RPMI7951 (cell line): ENCODE results near the gene CLEC16A. TPM values are rescaled to one million over a fixed set of nuclear protein-coding genes. Genes with fewer than 3 reads are reported as not detected.

Experiments used
- DNase-seq: peaks from one replicate; pipeline ENCODE4 v3.0.0-alpha.2; 2012; ENCODE audit warnings: low read depth
- total RNA-seq: library from RNA; depleted of rRNA; stranded (reverse); fragments of >200 nt; shearing (Covaris generic); gene quantifications from 2 replicates; pipeline ENCODE4 v1.2.3, GENCODE V29; 2014

CLEC16A gene
- total RNA-seq, 1 experiment from 2014 or later: 8.8 TPM

- DNase-seq: no peak
Observed at GRCh38 chr16:11121083-11121608, 176.8 kb downstream of the CLEC16A start.

GRCh38 chr16:11121914-11122692, 177.7 kb downstream of the CLEC16A start:
- DNase-seq: no peak

GRCh38 chr16:11123666-11124065, 179.3 kb downstream of the CLEC16A start:
- DNase-seq: no peak

GRCh38 chr16:11125936-11126335, 181.6 kb downstream of the CLEC16A start:
- DNase-seq: no peak

GRCh38 chr16:11126399-11127054, 182.2 kb downstream of the CLEC16A start:
- no peak for DNase-seq

GRCh38 chr16:11127610-11128195, 183.3 kb downstream of the CLEC16A start:
- no peak for DNase-seq

GRCh38 chr16:11128211-11129141, 184.1 kb downstream of the CLEC16A start:
- DNase-seq: peak; percentile 64

DNA sequence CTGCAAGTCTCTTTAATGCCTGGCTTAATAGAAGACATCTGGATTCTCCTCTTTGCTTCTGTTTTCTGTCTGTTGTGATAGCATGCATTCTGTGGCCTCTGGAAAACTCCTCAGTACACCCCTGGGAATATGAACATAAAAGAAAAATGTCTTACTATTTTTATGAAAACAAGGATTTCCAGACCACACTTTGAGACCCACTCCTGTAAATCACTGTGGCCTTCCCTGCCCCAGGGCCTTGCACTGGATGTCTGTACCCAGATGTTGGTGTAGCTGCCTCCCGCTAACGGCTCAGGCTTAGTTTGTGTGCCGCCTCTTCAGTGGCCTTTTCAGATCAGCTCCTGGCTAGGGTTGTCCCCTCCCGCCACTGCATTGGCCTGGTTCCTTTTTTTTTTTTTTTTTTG, 185.0 kb downstream of the CLEC16A start:
- peak; percentile 40 for DNase-seq

- DNase-seq: no peak
Observed at GRCh38 chr16:11130978-11131665, 186.8 kb downstream of the CLEC16A start.

GRCh38 chr16:11131706-11132105, 187.3 kb downstream of the CLEC16A start:
- no peak for DNase-seq

DNA sequence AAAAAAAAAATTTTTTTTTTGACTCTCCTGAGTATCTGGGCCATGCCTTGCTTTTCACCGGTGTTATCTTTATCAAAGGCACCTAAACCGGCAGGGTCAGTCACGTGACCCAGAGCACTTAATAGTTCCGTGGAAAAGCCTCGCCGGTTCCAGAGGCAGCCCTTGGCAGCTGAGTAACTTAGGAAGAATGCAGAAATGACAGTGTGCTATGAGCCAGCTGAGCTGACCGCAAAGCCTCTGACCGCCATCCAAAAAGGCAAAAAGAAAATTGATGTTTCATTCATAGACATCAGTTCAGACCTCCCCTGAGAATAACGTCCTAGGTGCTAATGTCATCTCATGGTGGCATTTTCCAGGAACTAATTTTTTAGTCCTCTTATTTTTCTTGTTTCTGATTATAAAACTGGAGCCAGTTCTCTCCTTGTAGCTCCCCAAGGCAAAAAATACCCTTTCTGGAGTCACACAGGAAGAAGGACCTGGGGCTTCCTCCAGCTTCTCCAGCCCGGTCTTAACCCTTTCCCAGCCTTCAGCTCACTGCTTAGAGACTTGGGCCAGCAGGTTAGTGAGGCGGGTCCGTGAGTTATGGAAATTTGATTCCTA, 189.1 kb downstream of the CLEC16A start:
- peak; percentile 97 for DNase-seq

DNA sequence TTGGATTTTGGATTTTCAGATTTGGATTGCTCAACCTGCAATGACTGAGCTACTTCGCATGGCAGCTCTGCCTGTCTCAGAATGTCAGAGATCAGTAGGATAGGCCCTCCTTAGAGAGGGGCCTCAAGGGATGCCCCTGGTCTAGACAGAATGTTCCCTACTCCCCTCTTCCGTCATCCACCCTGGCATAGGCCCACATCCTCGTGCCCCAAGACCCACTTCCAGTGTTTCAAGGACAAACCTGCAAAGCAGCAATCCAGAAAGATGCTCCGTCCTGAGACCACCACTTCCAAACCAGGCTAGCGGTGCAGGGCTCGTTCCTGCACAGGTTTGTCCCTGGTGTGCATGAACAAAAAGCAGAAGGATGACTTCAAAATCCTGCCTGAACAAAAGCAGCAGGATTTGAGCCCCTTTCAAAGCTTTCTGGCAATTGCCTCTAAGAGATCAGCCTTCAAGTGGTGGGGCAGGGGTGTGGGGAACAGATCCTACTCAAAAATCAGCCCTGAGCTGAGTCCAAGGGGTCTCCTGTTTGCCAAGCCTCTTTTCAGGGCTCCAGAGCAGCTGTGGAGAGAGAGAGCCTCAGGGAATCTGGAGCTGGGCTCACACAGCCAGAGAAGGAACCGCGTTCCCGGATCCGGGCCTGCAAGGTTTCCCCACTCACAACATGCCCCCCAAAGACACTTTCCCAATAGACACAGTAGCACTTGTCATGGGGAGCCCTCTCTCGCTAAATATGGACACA, 190.5 kb downstream of the CLEC16A start:
- no peak for DNase-seq

DNA sequence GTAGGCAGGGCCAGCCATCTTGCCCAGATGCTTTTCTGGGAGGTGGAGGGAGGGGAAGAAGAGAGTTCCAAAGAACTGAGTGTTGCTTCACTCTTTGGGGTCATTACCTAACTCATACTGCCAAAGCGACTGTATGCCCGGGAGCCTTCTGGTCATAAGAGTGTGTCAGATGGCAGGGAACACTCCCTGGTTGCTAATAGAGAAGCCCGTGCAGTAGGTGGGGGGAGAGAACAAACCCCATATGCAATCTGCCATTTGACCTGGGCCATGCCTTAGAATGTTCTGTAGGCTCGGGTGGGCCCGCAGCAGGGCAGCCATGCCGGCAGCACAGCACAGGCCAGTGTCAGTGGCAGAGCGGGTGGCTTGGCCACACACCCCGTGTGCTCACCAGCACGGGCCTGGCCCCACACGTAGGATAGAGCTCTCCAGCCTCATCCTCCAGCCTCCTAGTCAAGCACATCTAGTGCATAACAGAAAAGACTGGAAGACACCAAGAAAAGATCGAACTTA, 191.2 kb downstream of the CLEC16A start:
- DNase-seq: peak; percentile 89

- DNase-seq: peak; percentile 97
Observed at GRCh38 chr16:11136600-11136999, 192.2 kb downstream of the CLEC16A start.

DNA sequence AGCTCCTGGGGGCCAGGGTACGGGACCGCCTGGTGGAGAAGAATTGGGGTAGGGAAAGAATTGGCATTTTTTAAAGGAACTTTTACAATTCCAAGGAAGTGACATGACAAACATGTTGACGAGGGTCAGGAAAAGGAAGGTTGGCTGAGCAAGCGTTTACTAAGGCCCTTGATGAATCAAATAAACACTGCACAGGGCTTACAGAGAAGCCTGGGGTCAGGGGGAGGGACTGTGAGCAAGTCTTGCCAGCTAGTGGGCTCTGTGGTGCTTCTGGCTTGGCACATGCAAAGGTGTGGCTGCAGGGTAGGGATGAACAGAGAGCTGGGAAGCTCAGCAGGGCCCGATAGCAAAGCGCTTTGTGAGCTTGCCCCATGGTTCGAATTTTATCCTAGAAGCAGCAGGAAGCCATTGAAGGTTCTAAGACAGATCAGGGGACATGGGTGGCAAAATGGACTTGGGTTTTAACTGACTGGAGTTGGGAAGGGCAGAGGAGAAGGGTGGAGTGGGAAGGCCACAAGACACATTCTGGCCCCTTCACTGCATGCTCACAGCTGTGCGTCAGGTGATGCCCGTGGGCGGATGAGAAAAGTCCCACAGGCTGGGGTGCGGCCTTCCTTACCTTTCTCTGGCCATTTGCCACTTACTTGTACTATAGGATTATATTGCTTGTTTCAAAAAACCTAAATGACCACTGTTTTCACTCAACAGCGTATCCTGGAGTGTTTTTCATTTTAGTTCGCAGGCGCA, 193.8 kb downstream of the CLEC16A start:
- peak; percentile 44 for DNase-seq

DNA sequence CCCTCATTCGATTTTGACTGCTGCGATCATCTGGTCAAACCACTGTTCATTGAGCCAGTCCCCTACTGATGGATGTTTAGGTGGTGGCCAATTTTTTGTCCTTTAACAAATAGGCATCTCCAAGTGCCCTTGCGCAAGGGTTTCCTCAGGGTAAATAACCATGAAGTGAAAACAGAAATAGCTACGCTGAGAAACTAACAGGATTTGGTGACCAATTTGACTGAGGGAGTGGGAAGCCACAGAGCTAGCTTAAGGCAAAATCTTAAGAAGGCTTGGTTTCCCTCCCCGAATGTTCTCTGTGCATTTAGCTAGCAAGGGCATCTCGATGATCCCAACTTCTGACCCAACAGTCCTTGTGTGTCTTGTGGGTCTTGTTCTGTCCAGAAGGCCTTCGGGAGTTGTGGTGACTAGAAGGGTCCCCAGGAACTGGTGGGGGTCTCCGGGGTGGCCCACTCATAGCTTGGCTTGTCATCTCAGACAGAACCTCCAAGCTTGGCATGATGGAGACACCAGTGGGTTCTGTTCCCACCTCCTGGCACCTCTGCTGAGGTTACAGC, 194.5 kb downstream of the CLEC16A start:
- peak; percentile 89 for DNase-seq

GRCh38 chr16:11139326-11140097, 195.1 kb downstream of the CLEC16A start:
- DNase-seq: no peak

- peak; percentile 91 for DNase-seq
Observed at GRCh38 chr16:11140098-11140375, 195.7 kb downstream of the CLEC16A start.
